Suprapubic skin (tissue), 4 donors: ENCODE data around the gene CELSR2.

Experiments
- POLR2A ChIP-seq, 2 donors: fragments of 450-650 bp; IDR thresholded peaks; one replicate each; pipeline ENCODE4 v1.6.1; 2017; ENCODE audit warnings: antibody characterized with exemption in 2 of 2, mild to moderate bottlenecking in 2 of 2, moderate library complexity in 2 of 2
- POLR2AphosphoS5 ChIP-seq, 3 donors: sonication (generic); formaldehyde crosslinking; IDR thresholded peaks; one replicate each; pipeline ENCODE4 v1.6.1; 2017; ENCODE audit warnings: antibody characterized with exemption in 3 of 3
- TF ChIP-seq, protein P1 (sequence below), 2 donors: fragments of 200-600 bp in 1 of 2; fragments of 450-650 bp in 1 of 2; sonication (generic) in 1 of 2; IDR thresholded peaks; one replicate each; pipeline ENCODE4 v1.5.1; 2016 to 2019; ENCODE audit warnings: antibody characterized with exemption in 2 of 2, mild to moderate bottlenecking in 1 of 2, moderate library complexity in 1 of 2

DNA sequence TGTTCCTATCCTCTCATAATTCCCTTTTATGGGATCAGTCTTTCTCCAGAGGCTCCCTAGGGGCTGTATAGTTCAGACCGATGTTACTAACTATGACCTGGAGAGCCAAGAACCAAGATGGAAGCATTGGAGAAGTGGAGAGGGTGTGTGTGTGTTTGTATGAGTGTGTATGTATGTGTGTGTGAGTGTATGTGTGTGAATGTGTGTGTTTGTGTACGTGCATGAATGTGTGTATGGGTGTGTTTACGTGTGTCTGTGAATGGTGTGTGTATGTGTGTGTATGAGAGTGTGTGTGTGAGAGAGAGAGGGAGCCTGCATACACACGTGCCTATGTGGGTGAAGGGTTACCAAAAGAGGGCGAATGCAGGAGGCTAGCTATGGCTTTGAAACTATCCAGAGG is 52.5 kb downstream of the CELSR2 start:
- TF ChIP-seq POLR2A (IDR thresholded peaks at IDR 0.05): no peak
- TF ChIP-seq, protein P1, sequence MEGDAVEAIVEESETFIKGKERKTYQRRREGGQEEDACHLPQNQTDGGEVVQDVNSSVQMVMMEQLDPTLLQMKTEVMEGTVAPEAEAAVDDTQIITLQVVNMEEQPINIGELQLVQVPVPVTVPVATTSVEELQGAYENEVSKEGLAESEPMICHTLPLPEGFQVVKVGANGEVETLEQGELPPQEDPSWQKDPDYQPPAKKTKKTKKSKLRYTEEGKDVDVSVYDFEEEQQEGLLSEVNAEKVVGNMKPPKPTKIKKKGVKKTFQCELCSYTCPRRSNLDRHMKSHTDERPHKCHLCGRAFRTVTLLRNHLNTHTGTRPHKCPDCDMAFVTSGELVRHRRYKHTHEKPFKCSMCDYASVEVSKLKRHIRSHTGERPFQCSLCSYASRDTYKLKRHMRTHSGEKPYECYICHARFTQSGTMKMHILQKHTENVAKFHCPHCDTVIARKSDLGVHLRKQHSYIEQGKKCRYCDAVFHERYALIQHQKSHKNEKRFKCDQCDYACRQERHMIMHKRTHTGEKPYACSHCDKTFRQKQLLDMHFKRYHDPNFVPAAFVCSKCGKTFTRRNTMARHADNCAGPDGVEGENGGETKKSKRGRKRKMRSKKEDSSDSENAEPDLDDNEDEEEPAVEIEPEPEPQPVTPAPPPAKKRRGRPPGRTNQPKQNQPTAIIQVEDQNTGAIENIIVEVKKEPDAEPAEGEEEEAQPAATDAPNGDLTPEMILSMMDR (IDR thresholded peaks at IDR 0.05): no peak
- no peak for TF ChIP-seq POLR2AphosphoS5 (IDR thresholded peaks at IDR 0.05)
